AG04449 (cell line): ENCODE results near the gene NOX1.
A peak's percentile ranks its signal among the peaks of the same experiment; 100 is the strongest.

Experiments used
- CTCF ChIA-PET: fragments of 350-600 bp; formaldehyde crosslinking; extraction: SDS; loops from one replicate; lab custom pipeline; 2021; ENCODE audit warnings: antibody characterized with exemption; lab: Yijun Ruan, JAX
- POLR2A ChIA-PET: fragments of 400-600, 350-600 bp; formaldehyde crosslinking; extraction: SDS; loops from one replicate; lab custom pipeline; 2020; ENCODE audit warnings: antibody characterized with exemption, inconsistent platforms; lab: Yijun Ruan, JAX
- DNase-seq: peaks from one replicate; pipeline ENCODE4 v3.0.0-alpha.2; 2010; ENCODE audit warnings: low read depth, low spot score
- H3K4me3 ChIP-seq: 2 replicates; pipeline ENCODE4 v1.5.1; 2011; ENCODE audit warnings: low read depth, mild to moderate bottlenecking, control low read depth, low read length
- CTCF ChIP-seq: IDR thresholded peaks from one replicate; pipeline ENCODE4 v1.5.1; 2011; ENCODE audit warnings: mild to moderate bottlenecking, moderate library complexity, low read length, control low read depth, inconsistent platforms; ENCODE audit not compliant: insufficient read depth; ENCODE audit errors: missing control alignments

NOX1 gene

GRCh38 chrX:100864657-100865391, 9.3 kb downstream of the NOX1 start:
- H3K4me3 ChIP-seq = no peak overlapping the region
- TF ChIP-seq CTCF = no peak
- POLR2A ChIA-PET = no interaction called here
- DNase-seq = peak; percentile 1
- CTCF ChIA-PET = no interaction called here

- DNase-seq = no peak
- TF ChIP-seq CTCF = no peak
- POLR2A ChIA-PET = no interaction called here
- no peak overlapping the region for H3K4me3 ChIP-seq
- CTCF ChIA-PET = no interaction called here
Measured at GRCh38 chrX:100863326-100863864, 10.8 kb downstream of the NOX1 start.

- DNase-seq = no peak
- H3K4me3 ChIP-seq = no peak overlapping the region
- ChIA-PET POLR2A (no interaction called here), CTCF (no interaction called here)
- TF ChIP-seq CTCF = no peak
Measured at GRCh38 chrX:100852810-100853209, 21.3 kb downstream of the NOX1 start.

GRCh38 chrX:100850317-100850716, 23.8 kb downstream of the NOX1 start:
- DNase-seq = no peak
- TF ChIP-seq CTCF = no peak
- CTCF ChIA-PET = no interaction called here
- no peak overlapping the region for H3K4me3 ChIP-seq
- POLR2A ChIA-PET = no interaction called here

GRCh38 chrX:100831219-100831946, 42.8 kb downstream of the NOX1 start:
- H3K4me3 ChIP-seq = no peak overlapping the region
- no peak for DNase-seq
- POLR2A ChIA-PET = no interaction called here
- TF ChIP-seq CTCF = no peak
- CTCF ChIA-PET = no interaction called here

- no peak for DNase-seq
- H3K4me3 ChIP-seq = no peak overlapping the region
- ChIA-PET CTCF (no interaction called here), POLR2A (no interaction called here)
- TF ChIP-seq CTCF = no peak
Measured at GRCh38 chrX:100830547-100830946, 43.6 kb downstream of the NOX1 start.
